Calu3 (cell line): ENCODE measurements around the gene ANXA7. TPM values are rescaled to one million over a fixed set of nuclear protein-coding genes. Genes with fewer than 3 reads are reported as not detected.
"Not testable (repeated sequence)": the region's sequence is repeated elsewhere in the genome, so short reads cannot be mapped to it uniquely, and the experiment has no call there.

Experiments used
- BruUV-seq: library from RNA; stranded (reverse); fragments of 400-500 nt; replicated peaks from 2 replicates; lab custom pipeline; 2021; lab: Mats Ljungman, UMichigan
- CTCF ChIA-PET: fragments of 300-600 bp; sonication (Branson Sonifier 250); formaldehyde crosslinking; loops from one replicate; lab custom pipeline; 2022; ENCODE audit warnings: antibody characterized with exemption; lab: Charles Lee
- DNase-seq: peaks from one replicate; pipeline ENCODE4 v3.0.0; 2022
- H3K27ac Mint-ChIP-seq: one replicate; pipeline ENCODE4 v1.8.0; 2022; ENCODE audit warnings: mixed read lengths; ENCODE audit not compliant: unreplicated experiment
- H3K27me3 Mint-ChIP-seq: one replicate; pipeline ENCODE4 v1.8.0; 2022; ENCODE audit warnings: mixed read lengths; ENCODE audit not compliant: unreplicated experiment
- H3K36me3 Mint-ChIP-seq: one replicate; pipeline ENCODE4 v1.8.0; 2022; ENCODE audit warnings: mild to moderate bottlenecking, moderate library complexity, mixed read lengths; ENCODE audit not compliant: insufficient read depth, unreplicated experiment
- H3K4me1 Mint-ChIP-seq: one replicate; pipeline ENCODE4 v1.8.0; 2022; ENCODE audit warnings: mild to moderate bottlenecking, low read depth, mixed read lengths; ENCODE audit not compliant: unreplicated experiment
- H3K4me3 Mint-ChIP-seq: one replicate; pipeline ENCODE4 v1.8.0; 2022; ENCODE audit warnings: mild to moderate bottlenecking, low read depth, moderate library complexity, mixed read lengths; ENCODE audit not compliant: unreplicated experiment
- H3K9me3 Mint-ChIP-seq: one replicate; pipeline ENCODE4 v1.8.0; 2022; ENCODE audit warnings: low read depth, mixed read lengths; ENCODE audit not compliant: unreplicated experiment
- CTCF ChIP-seq: fragments of 200-600 bp; IDR thresholded peaks from one replicate; pipeline ENCODE4 v1.8.0; 2022; ENCODE audit warnings: antibody characterized with exemption; ENCODE audit not compliant: unreplicated experiment
- intact Hi-C: fragments of 100-400 bp; cut with micrococcal nuclease; formaldehyde crosslinking; loops from one replicate; pipeline ENCODE4 v1.10.0; 2022; ENCODE audit not compliant: unreplicated experiment
- total RNA-seq: library from RNA; stranded (reverse); gene quantifications from 2 replicates; pipeline ENCODE4 v1.2.3, GENCODE V29; 2022

Gene ANXA7
- total RNA-seq, 1 experiment from 2014 or later: 160 TPM

- CTCF ChIA-PET: no interaction called here
- Mint-ChIP-seq H3K27me3 (no peaks in the 10 kb centered on the region), H3K4me3 (no peak overlapping the region), H3K36me3 (no peaks in the 10 kb centered on the region), H3K9me3 (no peaks in the 10 kb centered on the region), H3K27ac (no peak overlapping the region), H3K4me1 (no peaks in the 10 kb centered on the region)
- DNase-seq: no peak
- no TSS peak for BruUV-seq
- no peak for TF ChIP-seq CTCF
- intact Hi-C loops: no loop called here
These were observed 81.5 kb downstream of the ANXA7 start for GRCh38 chr10:73332379-73332778.

GRCh38 chr10:73328523-73328922 lies 85.3 kb downstream of the ANXA7 start:
- H3K27me3 Mint-ChIP-seq: peaks cover 13% of the 10 kb centered on the region
- BruUV-seq, H3K9me3 Mint-ChIP-seq, H3K4me1 Mint-ChIP-seq, intact Hi-C loops, H3K36me3 Mint-ChIP-seq, DNase-seq, H3K27ac Mint-ChIP-seq, CTCF ChIA-PET, H3K4me3 Mint-ChIP-seq: not testable (repeated sequence)

GRCh38 chr10:73325290-73325689 lies 88.6 kb downstream of the ANXA7 start:
- H3K27ac Mint-ChIP-seq, BruUV-seq, H3K36me3 Mint-ChIP-seq, CTCF ChIA-PET, DNase-seq, H3K4me1 Mint-ChIP-seq, H3K4me3 Mint-ChIP-seq, H3K9me3 Mint-ChIP-seq, intact Hi-C loops: not testable (repeated sequence)
- H3K27me3 Mint-ChIP-seq: peaks cover 13% of the 10 kb centered on the region

Other genes starting within 250 kb of the ANXA7 start
- 28.1 and 29.1 TPM in 2 replicates for gene ECD, start 246.1 kb downstream of the ANXA7 start, total RNA-seq
- gene FAM149B1, start 245.9 kb downstream of the ANXA7 start, total RNA-seq: 27.0 and 31.5 TPM in 2 replicates
- gene DNAJC9, start 166.8 kb downstream of the ANXA7 start, total RNA-seq: 38.0 and 39.8 TPM in 2 replicates
- 125 and 126 TPM in 2 replicates for gene MRPS16, start 161.4 kb downstream of the ANXA7 start, total RNA-seq
- gene CFAP70, start 55.2 kb downstream of the ANXA7 start, total RNA-seq: 1.2 and 1.9 TPM in 2 replicates
- 2.9 and 3.3 TPM in 2 replicates for gene MSS51, start 19.5 kb upstream of the ANXA7 start, total RNA-seq
- gene PPP3CB, start 82.0 kb upstream of the ANXA7 start, total RNA-seq: 26.4 and 27.5 TPM in 2 replicates
- gene USP54, start 177.3 kb upstream of the ANXA7 start, total RNA-seq: 39.4 and 48.1 TPM in 2 replicates
- gene MYOZ1, start 227.4 kb upstream of the ANXA7 start, total RNA-seq: not detected in 2 replicates
- gene SYNPO2L, start 242.0 kb upstream of the ANXA7 start, total RNA-seq: 0.34 TPM in 1 of 2 replicates, not detected in the other